Stimulated activated CD4-positive, alpha-beta T cell treated with anti-CD3 and anti-CD28 coated beads, Interleukin-4, amount 100 ng/mL, for 4 hours (primary cell): Measurements from ENCODE around the gene HDLBP.

Source experiments
- DNase-seq, 2 experiments: peaks; one replicate each; pipeline ENCODE4 v3.0.0-alpha.2; 2020

The HDLBP gene

DNA sequence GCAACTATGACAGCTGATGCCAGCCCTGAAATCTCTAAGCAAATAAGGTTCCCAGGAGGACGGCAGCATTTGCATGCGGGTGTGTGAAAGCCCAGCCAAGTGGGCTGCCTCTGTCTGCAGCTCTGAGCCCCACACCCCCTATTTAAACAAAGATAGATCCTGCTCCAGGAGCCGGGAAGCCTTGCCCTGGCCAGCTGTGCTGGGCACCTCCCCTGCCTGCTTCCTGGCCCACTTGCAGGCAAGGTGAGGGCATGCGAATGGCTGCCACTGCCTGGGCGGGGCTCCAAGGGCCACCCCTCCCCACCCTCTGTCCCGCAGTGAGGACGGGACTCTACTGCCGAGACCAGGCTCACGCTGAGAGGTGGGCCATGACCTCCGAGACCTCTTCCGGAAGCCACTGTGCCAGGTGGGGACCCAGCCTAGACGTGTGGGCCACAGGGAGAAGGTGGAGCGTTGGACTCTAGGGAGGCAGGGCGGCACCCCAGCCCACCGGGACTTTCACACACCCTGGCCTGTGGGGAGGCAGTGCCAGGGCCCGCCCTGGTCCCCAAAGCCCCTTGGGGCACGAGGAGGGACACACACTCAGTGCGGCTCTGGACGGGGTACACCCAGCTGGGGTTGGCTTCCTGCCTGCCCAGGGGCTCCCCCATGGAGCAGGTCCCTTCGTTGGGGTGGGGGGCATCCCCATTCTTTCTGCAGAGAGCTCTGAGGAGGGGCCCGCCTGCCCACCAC, 126.9 kb downstream of the HDLBP start, which contains the start of gene ANO7:
Gene ANO7 (plus strand): TSS at position 317 of the 732 bp plus-strand sequence. CDS start 1,387 bp downstream, outside the sequence.
- no peak for DNase-seq

DNA sequence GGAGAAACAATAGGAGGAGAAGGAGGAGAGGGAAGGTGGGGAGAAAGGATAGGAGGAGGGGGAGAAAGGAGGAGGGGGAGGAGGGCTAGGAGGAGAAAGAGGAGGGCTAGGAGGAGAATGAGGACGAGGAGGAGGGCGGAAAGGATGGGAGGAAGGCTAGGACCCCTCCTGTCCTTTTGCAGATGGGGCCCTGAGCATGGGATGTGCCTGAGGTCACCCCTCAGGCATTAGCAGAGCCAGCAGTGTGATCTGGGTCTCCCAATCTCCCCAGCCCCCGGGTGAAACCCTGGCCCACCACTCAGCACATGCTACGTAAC, 127.6 kb downstream of the HDLBP start:
- no peak for DNase-seq

GRCh38 chr2:241187101-241187917, 128.2 kb downstream of the HDLBP start:
- DNase-seq = no peak

GRCh38 chr2:241185961-241186360, 129.5 kb downstream of the HDLBP start:
- DNase-seq = no peak

- no peak for DNase-seq
Measured at GRCh38 chr2:241184901-241185300, 130.6 kb downstream of the HDLBP start.

- no peak for DNase-seq
Measured at GRCh38 chr2:241183221-241183620, 132.3 kb downstream of the HDLBP start.

GRCh38 chr2:241182531-241183133, 132.8 kb downstream of the HDLBP start:
- no peak for DNase-seq

- DNase-seq = no peak
Measured at GRCh38 chr2:241182126-241182525, 133.3 kb downstream of the HDLBP start.

DNA sequence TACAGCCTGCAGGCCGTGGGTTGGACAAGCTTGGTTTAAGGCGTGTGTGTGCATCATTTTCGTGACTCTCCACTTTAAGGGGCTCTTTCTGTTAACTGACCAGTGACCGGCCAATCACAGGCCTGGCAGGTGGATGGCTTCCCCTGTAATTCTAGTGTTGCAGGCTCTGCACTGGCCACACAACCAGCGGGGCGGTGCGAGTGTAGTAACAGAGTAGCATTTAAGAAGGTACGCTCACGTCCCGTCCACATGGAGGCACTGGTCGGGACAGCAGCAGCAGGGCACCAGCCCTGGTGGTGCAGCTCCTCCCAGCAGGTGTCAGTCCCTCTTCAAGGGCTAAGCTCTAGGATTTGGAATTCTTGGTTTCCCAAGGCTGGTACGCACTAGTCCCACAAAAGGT, 135.0 kb downstream of the HDLBP start:
- no peak for DNase-seq

DNA sequence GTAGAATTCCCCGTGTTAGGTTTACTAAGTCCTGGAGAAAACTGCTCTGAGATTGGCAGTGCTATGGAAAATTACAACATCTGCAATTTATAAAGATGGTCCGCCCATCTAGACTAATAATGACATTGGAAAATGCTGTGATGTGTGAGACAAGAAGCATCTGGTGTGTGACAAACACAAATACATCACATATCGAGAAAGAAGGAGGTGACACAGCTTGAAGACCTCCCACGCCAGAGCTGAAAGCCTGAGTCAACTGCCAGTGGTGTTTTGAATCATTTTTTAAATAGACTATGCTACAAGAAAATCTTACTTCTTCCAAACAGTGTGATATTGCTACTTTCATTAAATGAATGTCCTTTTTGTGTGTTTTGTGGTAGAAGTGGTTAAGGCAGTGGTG, 135.6 kb downstream of the HDLBP start:
- DNase-seq = no peak

- no peak for DNase-seq
Measured at GRCh38 chr2:241178961-241179360, 136.5 kb downstream of the HDLBP start.

GRCh38 chr2:241177526-241178334, 137.7 kb downstream of the HDLBP start:
- DNase-seq = no peak
